Heart left ventricle (tissue), 16 donors: ENCODE data around the gene KCNJ16. TPM values are rescaled to one million over a fixed set of nuclear protein-coding genes. Genes with fewer than 3 reads are reported as not detected.

ENCODE experiments used
- ATAC-seq, 4 donors: fragments of 200-7000 bp; cut with Tn5 transposase; one replicate each; pipeline ENCODE4 v1.9.1; 2020 to 2022; ENCODE audit warnings: moderate library complexity in 4 of 4, mild to moderate bottlenecking in 3 of 4, moderate number of reproducible peaks in 1 of 4
- DNase-seq, 5 donors: peaks; one replicate each; pipeline ENCODE4 v3.0.0-alpha.2; 2020
- H3K27ac ChIP-seq, 12 donors: fragments of 200-600 bp; sonication (generic) in 4 of 12; one replicate each; pipeline versions ENCODE4 v1.5.0 to v1.8.0; 2016 to 2022; ENCODE audit warnings: mild to moderate bottlenecking in 2 of 12
- H3K27me3 ChIP-seq, 9 donors: fragments of 200-600 bp; sonication (generic) in 2 of 9; one replicate each; pipeline versions ENCODE4 v1.5.1 to v1.8.0; 2016 to 2022; ENCODE audit warnings: mild to moderate bottlenecking in 3 of 9
- H3K36me3 ChIP-seq, 9 donors: fragments of 200-600 bp; sonication (generic) in 2 of 9; one replicate each; pipeline versions ENCODE4 v1.5.0 to v1.8.0; 2018 to 2022; ENCODE audit warnings: mild to moderate bottlenecking in 2 of 9
- H3K4me1 ChIP-seq, 12 donors: fragments of 200-600 bp; sonication (generic) in 4 of 12; one replicate each; pipeline versions ENCODE4 v1.5.0 to v1.8.0; 2016 to 2022; ENCODE audit warnings: mild to moderate bottlenecking in 3 of 12
- H3K4me3 ChIP-seq, 12 donors: fragments of 200-600 bp; sonication (generic) in 4 of 12; one replicate each; pipeline versions ENCODE4 v1.5.0 to v1.8.0; 2017 to 2022; ENCODE audit warnings: mild to moderate bottlenecking in 9 of 12, moderate library complexity in 4 of 12
- H3K9me3 ChIP-seq, 12 donors: fragments of 200-600 bp; sonication (generic) in 4 of 12; one replicate each; pipeline versions ENCODE4 v1.5.0 to v1.8.0; 2016 to 2022; ENCODE audit warnings: mild to moderate bottlenecking in 1 of 12
- CTCF ChIP-seq, 12 donors: fragments of 200-600 bp; sonication (generic) in 4 of 12; IDR thresholded peaks; one replicate each; pipeline versions ENCODE4 v1.5.0 to v1.8.0; 2018 to 2022; ENCODE audit warnings: antibody characterized with exemption in 12 of 12, mild to moderate bottlenecking in 5 of 12
- POLR2A ChIP-seq, 2 donors: fragments of 450-650 bp; IDR thresholded peaks; one replicate each; pipeline ENCODE4 v1.6.1; 2017; ENCODE audit warnings: antibody characterized with exemption in 2 of 2, mild to moderate bottlenecking in 2 of 2, moderate library complexity in 2 of 2
- WGBS, 4 donors: extraction: QIAGEN DNeasy Blood & Tissue Kit in 2 of 4; methylation state at CpG; one replicate each; pipeline versions ENCODE4 v1.1.5 to v1.1.7; 2013 to 2018; 5-methylcytosine and 5-hydroxymethylcytosine counted together
- intact Hi-C, 10 donors: fragments of 100-400 bp; cut with DNase I; formaldehyde crosslinking; loops; one replicate each; pipeline versions ENCODE4 v1.11.1 to v1.14.2; 2022
- polyA plus RNA-seq, 2 donors: library from polyadenylated mRNA; stranded (reverse); fragments of 200-250 nt; gene quantifications; one replicate each; pipeline ENCODE4 v1.2.3, GENCODE V29; 2013
- total RNA-seq, 9 donors: library from RNA; depleted of rRNA in 2 of 9; stranded (reverse); fragments of >200 nt in 2 of 9; fragmentation: NEBNext Ultra II Directional in 3 of 9; extraction: Animal tissue kit (Norgen Biotek cat#: 25700) in 3 of 9; gene quantifications; one replicate each; pipeline versions ENCODE4 v1.1.0 to v1.2.4, GENCODE V29; 2016 to 2023
- donor health status: ischemic (EF 13 %, LVEDD 7.1; RV severe dilation, severe dysfunction).
- donor health status: healthy with polysubstance abuse.
- donor health status: DM: no; HTN: yes; CAD: no.
- donor health status: DM: no; HTN: no; CAD: no.
- donor health status: ischemic (EF 25% LVEDD 6.9; RV normal size, moderate dysfunction).
- donor health status: ischemic (EF 25% LVEDD 5.7; RV mildly dilated, moderate dysfunction).
- donor health status: healthy.
- donor health status: DM: yes; HTN: yes; CAD: no.
- donor health status: ischemic (EF 35%, LVEDD 5.7; RV mildly dilated, moderate dysfunction).
- donor health status: nonischemic (EF 11% LVEDD 7.7; RV severe dilation, severe dysfunction).
- donor health status: DM: yes; HTN: yes; CAD: no.
- donor health status: PGD.
- donor health status: ischemic (EF 29% LVEDD 5.4; RV normal size, mild dysfunction).
- donor health status: nonischemic (EF 23%, LVEDD 6.1; RV moderate dilation, normal function).

The KCNJ16 gene
- total and polyA plus RNA-seq, 11 donors = 0.04 to 0.34 TPM; not detected in 9

- no peaks in the 10 kb centered on the region for H3K9me3 ChIP-seq
- intact Hi-C loops = no loop called here
- H3K36me3 ChIP-seq = no peaks in the 10 kb centered on the region
- no peak overlapping the region for H3K4me3 ChIP-seq
- TF ChIP-seq POLR2A (IDR thresholded peaks at IDR 0.05) = no peak
- TF ChIP-seq CTCF (IDR thresholded peaks at IDR 0.05) = no peak
- WGBS, 4 donors = 69 to 81% (median 78%) methylated on average over 2 of the region's 2 CpGs
- H3K27ac ChIP-seq = no peak overlapping the region
- H3K4me1 ChIP-seq = no peaks in the 10 kb centered on the region
- H3K27me3 ChIP-seq = no peaks in the 10 kb centered on the region
- ATAC-seq = no peak
- no peak for DNase-seq
Measured at GRCh38 chr17:70091005-70091568, 16.1 kb downstream of the KCNJ16 start.

- DNase-seq (no peak), ATAC-seq (no peak)
- Histone ChIP-seq H3K36me3 (no peaks in the 10 kb centered on the region), H3K27ac (no peak overlapping the region), H3K27me3 (no peaks in the 10 kb centered on the region), H3K4me3 (no peak overlapping the region), H3K9me3 (no peaks in the 10 kb centered on the region), H3K4me1 (no peaks in the 10 kb centered on the region)
- TF ChIP-seq POLR2A (IDR thresholded peaks at IDR 0.05) (no peak), CTCF (IDR thresholded peaks at IDR 0.05) (no peak)
- intact Hi-C loops = no loop called here
- 39 to 64% (median 53%) methylated on average over 1 of the region's 1 CpG for WGBS, 4 donors
Measured at GRCh38 chr17:70091696-70092095, 16.7 kb downstream of the KCNJ16 start.

GRCh38 chr17:70093163-70093562 is 18.1 kb downstream of the KCNJ16 start:
- Histone ChIP-seq H3K27me3 (no peaks in the 10 kb centered on the region), H3K4me3 (no peak overlapping the region), H3K9me3 (no peaks in the 10 kb centered on the region), H3K36me3 (no peaks in the 10 kb centered on the region), H3K4me1 (no peaks in the 10 kb centered on the region), H3K27ac (no peak overlapping the region)
- no peak for ATAC-seq
- WGBS, 4 donors = 94 to 96% (median 94%) methylated on average over 3 of the region's 3 CpGs
- intact Hi-C loops = no loop called here
- DNase-seq = no peak
- TF ChIP-seq POLR2A (IDR thresholded peaks at IDR 0.05) (no peak), CTCF (IDR thresholded peaks at IDR 0.05) (no peak)

- H3K27ac ChIP-seq = no peak overlapping the region
- no peak for DNase-seq
- peaks cover 0 to 16% (median 0%) of the 10 kb centered on the region in 12 donors for H3K4me1 ChIP-seq
- TF ChIP-seq POLR2A (IDR thresholded peaks at IDR 0.05) = no peak
- TF ChIP-seq CTCF (IDR thresholded peaks at IDR 0.05) = no peak
- H3K36me3 ChIP-seq = no peaks in the 10 kb centered on the region
- intact Hi-C loops = no loop called here
- H3K27me3 ChIP-seq = no peaks in the 10 kb centered on the region
- no peak for ATAC-seq
- no peak overlapping the region for H3K4me3 ChIP-seq
- H3K9me3 ChIP-seq = no peaks in the 10 kb centered on the region
- 76 to 87% (median 82%) methylated on average over 4 of the region's 4 CpGs for WGBS, 4 donors
Measured at GRCh38 chr17:70095455-70095854, 20.4 kb downstream of the KCNJ16 start.
